Kasumi-1 (cell line): ENCODE measurements around the gene CBFA2T3.

ENCODE experiments used
- DNase-seq, 2 experiments: peaks; one replicate each; lab custom pipeline; 2025; lab: John Stamatoyannopoulos, UW

Gene CBFA2T3

DNA sequence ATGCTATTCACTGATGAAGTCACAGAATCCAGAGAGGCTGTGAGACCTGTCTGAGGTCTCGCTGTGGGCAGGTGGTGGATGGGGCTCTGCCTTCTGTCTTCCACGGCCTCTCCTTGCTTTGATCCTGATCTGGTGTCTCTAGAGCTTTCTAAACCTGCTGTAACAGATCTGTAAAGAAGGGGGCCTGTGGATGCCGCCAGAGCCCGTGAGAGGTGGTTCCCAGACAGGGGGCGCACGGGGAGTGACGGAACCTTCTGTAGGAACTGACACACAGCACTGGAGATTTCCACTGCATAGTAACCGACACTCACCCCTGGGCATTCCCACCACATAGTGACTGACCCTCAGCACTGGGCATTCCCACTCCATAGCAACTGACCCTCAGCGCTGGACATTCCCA is 16.0 kb downstream of the CBFA2T3 start:
- no peak for DNase-seq

- DNase-seq = no peak
Measured at GRCh38 chr16:88960516-88960915, 16.5 kb downstream of the CBFA2T3 start.

DNA sequence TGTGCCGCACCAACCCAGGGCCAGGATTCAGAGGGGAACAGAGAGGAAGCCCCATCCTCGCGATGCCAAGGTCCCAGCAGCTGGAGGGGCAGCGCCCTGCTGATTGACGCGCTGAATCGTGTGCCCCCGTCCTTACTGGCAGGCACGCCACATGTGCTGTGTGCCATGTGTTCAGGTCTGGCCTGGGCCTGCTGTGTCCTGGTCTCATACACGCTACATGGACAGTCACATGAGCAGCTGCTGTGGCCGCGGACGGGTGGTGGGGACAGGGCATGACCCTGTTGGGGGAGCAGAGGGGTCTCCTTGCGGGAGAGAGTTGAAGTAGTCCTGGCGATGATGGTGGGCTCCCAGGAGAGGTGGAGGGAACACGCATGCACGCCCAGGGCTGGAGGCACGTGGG is 18.0 kb downstream of the CBFA2T3 start:
- DNase-seq = no peak

- peak; percentile 82 to 84 for DNase-seq
Measured at GRCh38 chr16:88957887-88958577, 19.0 kb downstream of the CBFA2T3 start.

GRCh38 chr16:88957433-88957767 is 19.6 kb downstream of the CBFA2T3 start:
- no peak for DNase-seq

DNA sequence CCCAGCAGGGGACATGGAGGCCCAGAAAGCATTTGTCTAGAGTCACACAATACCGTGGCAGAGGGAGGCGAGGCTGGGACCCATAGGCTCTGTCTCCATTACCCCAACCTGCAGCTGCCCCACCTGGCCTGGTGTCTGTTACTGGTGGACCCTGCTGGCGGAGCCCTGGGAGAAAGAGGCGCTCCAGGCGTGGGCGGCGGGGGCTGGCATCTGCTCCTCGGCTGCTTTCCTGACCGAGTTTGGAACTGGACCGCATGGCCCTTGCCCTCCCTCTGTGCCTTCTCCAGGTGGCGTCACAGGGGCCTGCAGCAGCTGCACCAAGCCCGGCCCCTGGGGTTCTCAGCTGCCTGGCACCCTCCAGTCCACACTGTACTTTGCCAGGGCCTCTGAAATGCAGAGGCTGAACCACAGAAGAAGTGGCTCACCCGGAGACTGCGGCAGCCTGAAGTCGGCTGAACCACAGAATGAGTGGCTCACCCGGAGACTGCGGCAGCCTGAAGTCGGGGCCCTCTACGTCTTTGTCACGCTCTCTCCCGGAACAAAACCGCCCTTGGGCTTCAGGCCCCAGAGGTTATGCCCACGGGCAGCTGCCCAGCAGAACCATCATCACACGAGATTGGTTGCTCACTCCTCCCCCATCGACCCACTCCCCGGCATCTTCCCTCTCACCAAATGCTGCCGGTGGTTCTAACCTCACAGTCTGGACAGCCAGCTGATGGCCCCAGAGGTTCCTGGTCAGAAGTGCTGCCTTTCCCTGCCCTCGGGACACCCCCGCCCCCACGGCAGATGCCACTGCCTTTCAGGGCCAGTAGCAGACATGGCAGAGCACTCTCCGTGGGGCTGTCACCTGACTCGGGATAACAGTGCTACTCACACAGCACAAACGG is 20.2 kb downstream of the CBFA2T3 start:
- DNase-seq = no peak

- no peak for DNase-seq
Measured at GRCh38 chr16:88955906-88956305, 21.1 kb downstream of the CBFA2T3 start.

- DNase-seq = no peak
Measured at GRCh38 chr16:88953003-88953690, 23.9 kb downstream of the CBFA2T3 start.

GRCh38 chr16:88951989-88952388 is 25.0 kb downstream of the CBFA2T3 start:
- no peak for DNase-seq

- DNase-seq = no peak
Measured at GRCh38 chr16:88951501-88951900, 25.5 kb downstream of the CBFA2T3 start.

- DNase-seq = no peak
Measured at GRCh38 chr16:88948781-88949490, 28.1 kb downstream of the CBFA2T3 start.

- no peak for DNase-seq
Measured at GRCh38 chr16:88945473-88945872, 31.5 kb downstream of the CBFA2T3 start.

GRCh38 chr16:88943741-88944140 is 33.3 kb downstream of the CBFA2T3 start:
- no peak for DNase-seq

GRCh38 chr16:88943131-88943664 is 33.8 kb downstream of the CBFA2T3 start:
- DNase-seq = no peak

DNA sequence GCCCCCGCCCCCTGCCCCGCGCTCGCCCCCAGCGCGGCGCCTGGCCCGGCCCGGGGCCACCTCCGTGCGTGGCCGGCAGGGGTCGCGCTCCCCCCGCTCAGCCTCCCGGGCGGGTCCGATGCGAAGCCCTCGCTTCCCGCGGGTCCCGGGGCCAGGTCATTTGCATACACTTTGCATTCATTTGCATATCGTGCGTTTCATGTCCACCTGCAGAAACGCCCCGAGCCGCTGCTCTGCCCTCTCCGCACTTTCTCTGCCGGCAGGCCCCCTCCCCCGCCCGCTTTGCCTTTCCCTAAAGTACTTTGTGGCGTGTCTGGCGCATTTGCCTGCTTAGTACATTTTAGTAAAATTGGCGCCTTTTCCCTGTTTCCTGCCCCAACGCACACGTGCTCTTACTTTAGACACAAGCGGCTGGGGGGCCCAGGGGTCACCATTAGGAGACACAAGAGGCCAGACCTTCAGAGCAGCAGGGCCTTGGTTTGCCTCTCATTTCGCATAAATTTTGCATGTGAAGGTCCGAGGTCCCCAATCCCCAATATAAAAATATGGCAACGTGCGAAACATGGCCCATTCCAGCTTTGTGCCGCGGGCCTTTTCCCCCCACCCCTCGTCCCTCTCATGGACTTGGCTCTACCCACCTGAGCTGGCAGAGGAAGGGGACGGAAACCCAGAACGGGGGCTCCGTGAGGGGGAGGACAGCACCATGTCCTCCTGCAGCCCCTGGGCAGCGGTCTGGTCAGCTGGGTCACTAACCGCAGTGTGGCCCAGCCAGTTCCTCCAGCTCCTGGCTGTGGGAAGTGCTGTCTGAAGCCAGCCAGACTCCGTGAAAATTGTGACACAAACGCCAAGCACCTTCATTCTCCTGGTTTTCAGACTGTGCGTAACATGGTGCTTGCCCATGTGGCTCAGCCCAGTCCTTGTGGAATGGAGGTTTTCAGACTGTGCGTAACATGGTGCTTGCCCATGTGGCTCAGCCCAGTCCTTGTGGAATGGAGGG is 34.8 kb downstream of the CBFA2T3 start:
- DNase-seq = peak; percentile 28 to 37

- DNase-seq = no peak
Measured at GRCh38 chr16:88940862-88941817, 35.9 kb downstream of the CBFA2T3 start.

- DNase-seq = no peak
Measured at GRCh38 chr16:88939972-88940861, 36.8 kb downstream of the CBFA2T3 start.

GRCh38 chr16:88939245-88939971 is 37.6 kb downstream of the CBFA2T3 start:
- no peak for DNase-seq
